ENCODE measurements around the gene ATP8B4. TPM values are rescaled to one million over a fixed set of nuclear protein-coding genes. Genes with fewer than 3 reads are reported as not detected.

ATP8B4 gene
- total RNA-seq, 1 experiment from 2014 or later = 0.24 TPM

DNA sequence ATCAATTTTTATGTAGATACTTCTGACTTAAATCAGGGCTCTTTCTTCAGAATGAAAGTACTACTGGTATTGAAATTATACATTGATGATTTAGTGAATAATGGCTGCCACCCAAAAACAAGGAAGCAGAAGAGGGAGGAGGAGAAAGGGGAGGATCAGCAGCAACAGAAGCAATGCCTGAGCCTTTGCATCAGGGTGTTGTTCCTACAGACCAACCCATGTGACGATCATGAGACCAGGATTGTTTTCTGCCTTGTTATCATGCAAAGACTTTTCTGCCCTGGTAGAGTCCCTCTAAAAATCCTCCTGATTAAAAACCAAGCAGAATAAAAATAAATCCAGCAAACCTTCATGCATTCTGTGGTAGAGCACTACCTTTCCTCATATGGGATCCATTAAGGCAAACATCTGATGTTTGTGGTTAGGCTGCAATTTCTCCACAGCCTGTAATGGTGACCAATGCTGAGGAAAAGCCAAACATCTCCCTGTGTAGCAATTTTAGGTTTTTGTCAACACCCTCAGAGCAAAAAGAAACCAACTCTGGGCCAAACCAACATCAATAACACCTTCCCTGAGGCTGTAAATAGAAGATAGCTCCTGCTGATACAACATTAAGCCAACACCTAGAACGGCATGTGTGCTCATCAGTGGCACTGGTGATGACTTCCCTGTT lies 191.7 kb downstream of the ATP8B4 start:
- no peak for DNase-seq
- Mint-ChIP-seq H3K27me3 (ENCODE audit: unreplicated experiment) (peaks cover 15% of the 10 kb centered on the region), H3K4me3 (ENCODE audit: low read depth, unreplicated experiment) (no peak overlapping the region), H3K9me3 (ENCODE audit: low read depth, unreplicated experiment) (no peaks in the 10 kb centered on the region), H3K27ac (ENCODE audit: unreplicated experiment) (no peak overlapping the region), H3K36me3 (ENCODE audit: insufficient read depth, unreplicated experiment) (no peaks in the 10 kb centered on the region), H3K4me1 (ENCODE audit: low read depth, unreplicated experiment) (no peaks in the 10 kb centered on the region)
- TF ChIP-seq, protein P1, sequence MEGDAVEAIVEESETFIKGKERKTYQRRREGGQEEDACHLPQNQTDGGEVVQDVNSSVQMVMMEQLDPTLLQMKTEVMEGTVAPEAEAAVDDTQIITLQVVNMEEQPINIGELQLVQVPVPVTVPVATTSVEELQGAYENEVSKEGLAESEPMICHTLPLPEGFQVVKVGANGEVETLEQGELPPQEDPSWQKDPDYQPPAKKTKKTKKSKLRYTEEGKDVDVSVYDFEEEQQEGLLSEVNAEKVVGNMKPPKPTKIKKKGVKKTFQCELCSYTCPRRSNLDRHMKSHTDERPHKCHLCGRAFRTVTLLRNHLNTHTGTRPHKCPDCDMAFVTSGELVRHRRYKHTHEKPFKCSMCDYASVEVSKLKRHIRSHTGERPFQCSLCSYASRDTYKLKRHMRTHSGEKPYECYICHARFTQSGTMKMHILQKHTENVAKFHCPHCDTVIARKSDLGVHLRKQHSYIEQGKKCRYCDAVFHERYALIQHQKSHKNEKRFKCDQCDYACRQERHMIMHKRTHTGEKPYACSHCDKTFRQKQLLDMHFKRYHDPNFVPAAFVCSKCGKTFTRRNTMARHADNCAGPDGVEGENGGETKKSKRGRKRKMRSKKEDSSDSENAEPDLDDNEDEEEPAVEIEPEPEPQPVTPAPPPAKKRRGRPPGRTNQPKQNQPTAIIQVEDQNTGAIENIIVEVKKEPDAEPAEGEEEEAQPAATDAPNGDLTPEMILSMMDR (IDR thresholded peaks at IDR 0.05; ENCODE audit: unreplicated experiment) = no peak
- no TSS peak for BruUV-seq (replicated peaks)
- CTCF ChIA-PET = no interaction called here
- intact Hi-C loops (cut with micrococcal nuclease; ENCODE audit: unreplicated experiment) = no loop called here

DNA sequence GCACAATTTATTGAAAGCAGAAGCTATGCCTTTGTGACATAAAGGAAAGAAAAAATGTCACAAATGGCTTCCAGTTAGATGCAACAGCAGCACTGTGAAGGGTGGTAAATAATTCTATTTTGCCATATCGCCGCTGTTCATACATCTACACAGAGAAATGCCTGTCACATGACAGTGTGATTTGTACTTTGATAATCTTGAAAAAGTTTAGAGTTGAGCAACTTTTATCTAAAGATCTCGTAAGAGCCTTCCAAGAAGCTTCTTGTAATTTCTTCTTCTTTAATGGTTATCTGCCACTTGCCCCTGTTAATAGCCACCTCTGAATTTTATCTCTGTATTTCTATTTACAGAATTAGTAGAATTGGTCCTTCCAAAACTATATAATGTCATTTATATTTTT lies 192.3 kb downstream of the ATP8B4 start:
- no peak overlapping the region for H3K27ac Mint-ChIP-seq (ENCODE audit: unreplicated experiment)
- DNase-seq = no peak
- no peaks in the 10 kb centered on the region for H3K9me3 Mint-ChIP-seq (ENCODE audit: low read depth, unreplicated experiment)
- no peak overlapping the region for H3K4me3 Mint-ChIP-seq (ENCODE audit: low read depth, unreplicated experiment)
- intact Hi-C loops (cut with micrococcal nuclease; ENCODE audit: unreplicated experiment) = no loop called here
- peaks cover 15% of the 10 kb centered on the region for H3K27me3 Mint-ChIP-seq (ENCODE audit: unreplicated experiment)
- H3K4me1 Mint-ChIP-seq (ENCODE audit: low read depth, unreplicated experiment) = no peaks in the 10 kb centered on the region
- no peaks in the 10 kb centered on the region for H3K36me3 Mint-ChIP-seq (ENCODE audit: insufficient read depth, unreplicated experiment)
- CTCF ChIA-PET = no interaction called here
- TF ChIP-seq, protein P1 (IDR thresholded peaks at IDR 0.05; ENCODE audit: unreplicated experiment) = no peak
- no TSS peak for BruUV-seq (replicated peaks)

DNA sequence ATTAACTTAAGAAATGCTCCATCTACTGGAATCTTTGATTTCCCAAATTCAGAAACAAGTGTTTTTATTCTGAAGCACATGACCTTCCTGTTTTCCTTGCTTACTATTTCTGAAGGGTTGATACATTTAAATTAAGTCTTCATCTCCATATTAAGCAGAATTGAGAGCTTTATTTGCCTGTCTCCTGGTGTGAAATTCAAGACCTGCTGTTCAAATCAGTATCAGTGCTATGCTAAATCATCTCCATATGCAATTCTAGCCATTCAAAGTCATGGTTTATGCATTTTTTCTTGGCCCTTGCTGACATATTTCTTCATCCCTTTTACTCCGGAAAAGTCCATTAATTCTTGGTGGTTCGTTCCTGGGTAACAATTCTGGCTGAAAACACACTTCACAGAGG lies 195.4 kb downstream of the ATP8B4 start:
- CTCF ChIA-PET = no interaction called here
- Mint-ChIP-seq H3K36me3 (ENCODE audit: insufficient read depth, unreplicated experiment) (no peaks in the 10 kb centered on the region), H3K4me1 (ENCODE audit: low read depth, unreplicated experiment) (no peaks in the 10 kb centered on the region), H3K9me3 (ENCODE audit: low read depth, unreplicated experiment) (no peaks in the 10 kb centered on the region), H3K4me3 (ENCODE audit: low read depth, unreplicated experiment) (no peak overlapping the region), H3K27ac (ENCODE audit: unreplicated experiment) (no peak overlapping the region), H3K27me3 (ENCODE audit: unreplicated experiment) (peaks cover 15% of the 10 kb centered on the region)
- DNase-seq = no peak
- no TSS peak for BruUV-seq (replicated peaks)
- TF ChIP-seq, protein P1 (IDR thresholded peaks at IDR 0.05; ENCODE audit: unreplicated experiment) = no peak
- intact Hi-C loops (cut with micrococcal nuclease; ENCODE audit: unreplicated experiment) = no loop called here

DNA sequence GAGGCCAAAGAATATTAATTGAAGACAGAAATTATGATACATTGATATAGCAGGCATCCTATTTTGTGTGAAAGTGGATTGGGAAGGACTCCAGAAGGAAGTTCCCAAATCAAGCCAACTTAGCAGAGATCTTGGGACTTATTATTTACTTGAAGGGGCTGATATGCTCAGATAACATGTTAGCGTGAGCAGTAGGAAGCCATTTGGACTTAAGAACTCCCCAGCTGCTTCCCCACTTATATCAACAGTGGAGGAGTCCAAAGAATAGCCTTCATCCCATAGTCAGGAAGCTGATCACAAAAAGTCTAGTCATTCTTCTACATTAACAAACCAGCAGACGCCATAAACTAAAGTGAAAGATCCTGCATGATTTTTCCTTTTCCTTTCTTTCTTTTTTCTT lies 200.0 kb downstream of the ATP8B4 start:
- no peak for DNase-seq

More for the DNA sequence above, 200.0 kb downstream of the ATP8B4 start:
- H3K9me3 Mint-ChIP-seq (ENCODE audit: low read depth, unreplicated experiment) = peaks cover 2% of the 10 kb centered on the region
- no peak overlapping the region for H3K4me3 Mint-ChIP-seq (ENCODE audit: low read depth, unreplicated experiment)
- no peaks in the 10 kb centered on the region for H3K27me3 Mint-ChIP-seq (ENCODE audit: unreplicated experiment)
- H3K27ac Mint-ChIP-seq (ENCODE audit: unreplicated experiment) = no peak overlapping the region
- TF ChIP-seq, protein P1 (IDR thresholded peaks at IDR 0.05; ENCODE audit: unreplicated experiment) = no peak
- CTCF ChIA-PET = no interaction called here
- H3K4me1 Mint-ChIP-seq (ENCODE audit: low read depth, unreplicated experiment) = no peaks in the 10 kb centered on the region
- H3K36me3 Mint-ChIP-seq (ENCODE audit: insufficient read depth, unreplicated experiment) = no peaks in the 10 kb centered on the region
- no TSS peak for BruUV-seq (replicated peaks)
- intact Hi-C loops (cut with micrococcal nuclease; ENCODE audit: unreplicated experiment) = no loop called here

Measured in Calu3 (cell line).